SW480 (cell line): ENCODE data around the gene PRAC1.

ENCODE experiments used
- DNase-seq: peaks from one replicate; pipeline ENCODE4 v3.0.0-alpha.2; 2016; ENCODE audit warnings: low spot score

Gene PRAC1

GRCh38 chr17:48722201-48722907 lies at the start of gene PRAC1:
Gene PRAC1 (minus strand): TSS chr17:48722518. CDS start chr17:48722392, 126 bp downstream.
- no peak for DNase-seq

DNA sequence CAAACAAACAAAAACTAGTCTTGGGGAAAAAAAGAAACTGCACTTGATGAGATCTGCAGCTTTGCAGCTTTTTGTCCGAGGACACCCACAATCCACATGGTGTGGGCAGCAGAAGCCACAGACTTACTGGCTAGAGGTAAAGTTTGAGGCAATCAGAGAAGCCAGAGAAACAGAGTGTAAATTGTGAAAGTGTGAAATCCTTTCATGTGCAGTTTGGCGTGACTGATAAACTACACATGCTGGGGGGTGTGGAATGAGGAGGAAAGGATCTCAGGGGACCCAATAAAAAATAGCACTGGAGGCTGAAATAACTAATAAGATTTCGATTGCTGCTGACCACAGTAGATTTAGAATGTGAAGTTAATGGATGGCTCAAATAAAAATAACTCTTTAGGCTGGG lies 48.6 kb upstream of the PRAC1 start:
- DNase-seq = no peak

- DNase-seq = no peak
Measured at GRCh38 chr17:48769009-48769675, 46.8 kb upstream of the PRAC1 start.

DNA sequence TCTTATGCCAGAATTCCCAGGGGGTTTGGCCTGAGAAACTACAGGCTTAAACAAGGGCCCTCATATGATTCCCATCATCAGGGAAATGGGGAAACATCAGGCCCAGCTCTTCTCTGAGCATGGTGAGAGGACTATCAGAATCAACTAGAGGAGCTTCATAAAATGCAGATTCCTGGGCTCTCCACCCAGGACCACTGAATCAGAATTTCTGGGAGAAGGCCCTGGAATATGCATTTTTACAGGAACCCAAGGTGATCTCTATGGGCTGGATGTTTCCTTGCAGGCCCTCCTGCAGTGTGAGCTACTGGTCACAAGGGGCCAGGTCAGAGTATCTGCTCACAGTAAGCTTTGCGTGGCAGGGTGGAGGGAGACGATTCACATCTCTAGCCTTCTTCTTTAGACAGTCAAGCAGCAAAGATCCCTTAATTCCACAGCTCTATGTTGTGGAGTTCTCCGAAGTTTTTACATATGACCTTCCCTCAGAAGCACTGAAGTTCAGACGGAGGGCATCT lies 45.0 kb upstream of the PRAC1 start:
- DNase-seq = no peak

DNA sequence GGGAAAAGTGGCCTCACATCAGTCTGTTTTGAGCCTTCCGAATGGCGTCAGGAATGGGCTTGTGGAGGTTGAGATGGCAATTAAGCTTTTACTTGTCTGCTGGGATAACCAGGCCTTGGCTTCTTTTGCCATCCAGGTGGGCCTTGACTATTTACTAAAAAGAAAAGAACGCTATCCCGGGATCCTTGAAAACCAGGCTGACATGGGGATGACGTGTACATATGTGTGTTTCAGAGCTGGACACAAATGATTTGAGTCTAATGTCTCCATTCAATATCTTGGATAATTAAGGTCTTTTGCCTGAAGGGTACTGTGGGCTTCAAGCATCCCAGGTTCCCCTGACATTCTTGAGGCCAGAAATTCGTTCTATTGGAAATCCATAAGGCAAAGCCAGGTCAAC lies 38.8 kb upstream of the PRAC1 start:
- DNase-seq = no peak

DNA sequence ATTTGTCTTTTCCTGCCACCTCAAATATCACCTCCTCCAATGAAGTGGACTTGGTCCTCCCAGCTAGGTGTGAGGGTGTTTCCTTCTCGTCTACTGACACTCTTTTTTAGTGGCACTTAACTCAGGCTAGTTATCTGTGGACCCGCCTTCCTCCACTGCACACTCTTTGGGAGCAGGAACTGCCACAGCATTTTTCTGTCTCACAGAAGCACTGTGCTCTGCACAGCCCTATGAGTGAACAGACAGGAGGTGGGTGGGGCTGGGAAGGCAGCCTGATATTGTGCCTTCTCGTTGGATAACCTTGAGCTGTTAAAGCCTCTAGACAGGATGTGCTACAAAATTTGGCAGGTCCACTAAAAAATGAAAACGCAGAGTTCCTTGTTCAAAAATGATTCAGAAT lies 38.1 kb upstream of the PRAC1 start:
- no peak for DNase-seq

- no peak for DNase-seq
Measured at GRCh38 chr17:48759288-48759687, 37.0 kb upstream of the PRAC1 start.

GRCh38 chr17:48757524-48757961 lies 35.2 kb upstream of the PRAC1 start:
- DNase-seq = no peak

DNA sequence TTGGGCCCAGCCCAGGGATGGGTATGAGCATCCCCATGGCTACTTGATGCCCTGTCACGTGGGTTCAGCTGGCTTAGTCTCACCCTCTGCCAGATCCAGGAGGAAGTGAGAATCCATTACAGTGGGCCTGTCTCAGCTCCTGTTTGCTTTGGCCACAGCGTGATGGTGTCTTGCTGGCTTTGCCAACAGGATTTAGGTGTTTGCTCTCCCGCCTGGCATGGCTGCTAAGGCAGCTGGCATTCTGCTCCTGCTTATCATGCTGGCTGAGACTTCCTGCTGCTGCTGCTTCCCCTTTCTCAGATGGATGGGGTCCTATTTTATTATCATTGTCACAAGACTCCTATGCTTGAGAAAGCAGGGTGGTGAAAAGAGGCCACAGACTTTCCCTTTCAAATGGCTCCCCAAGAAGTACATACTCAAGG lies 34.5 kb upstream of the PRAC1 start:
- DNase-seq = no peak

DNA sequence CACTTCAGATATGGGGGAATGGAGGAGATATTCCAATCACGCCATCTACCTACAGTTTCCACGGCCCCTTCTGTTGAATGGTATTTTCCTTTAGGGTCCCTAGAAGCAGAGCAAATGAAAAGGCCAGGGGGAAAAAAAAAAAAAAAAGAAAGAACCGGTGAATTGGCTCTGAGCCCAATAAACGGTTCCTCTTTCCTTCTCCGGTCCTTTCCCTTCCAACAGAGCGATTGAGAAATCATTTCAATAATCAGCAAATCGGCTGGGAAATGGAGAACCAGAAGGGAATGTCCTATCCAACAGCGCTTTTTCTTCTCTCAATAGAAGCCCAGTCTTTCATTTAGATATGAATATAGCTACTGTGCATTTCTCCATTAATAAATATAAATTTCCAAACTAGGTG lies 33.0 kb upstream of the PRAC1 start:
- DNase-seq = no peak

GRCh38 chr17:48754500-48755261 lies 32.4 kb upstream of the PRAC1 start:
- no peak for DNase-seq

GRCh38 chr17:48753794-48754499 lies 31.6 kb upstream of the PRAC1 start:
- no peak for DNase-seq

- DNase-seq = no peak
Measured at GRCh38 chr17:48752399-48753288, 30.3 kb upstream of the PRAC1 start.

DNA sequence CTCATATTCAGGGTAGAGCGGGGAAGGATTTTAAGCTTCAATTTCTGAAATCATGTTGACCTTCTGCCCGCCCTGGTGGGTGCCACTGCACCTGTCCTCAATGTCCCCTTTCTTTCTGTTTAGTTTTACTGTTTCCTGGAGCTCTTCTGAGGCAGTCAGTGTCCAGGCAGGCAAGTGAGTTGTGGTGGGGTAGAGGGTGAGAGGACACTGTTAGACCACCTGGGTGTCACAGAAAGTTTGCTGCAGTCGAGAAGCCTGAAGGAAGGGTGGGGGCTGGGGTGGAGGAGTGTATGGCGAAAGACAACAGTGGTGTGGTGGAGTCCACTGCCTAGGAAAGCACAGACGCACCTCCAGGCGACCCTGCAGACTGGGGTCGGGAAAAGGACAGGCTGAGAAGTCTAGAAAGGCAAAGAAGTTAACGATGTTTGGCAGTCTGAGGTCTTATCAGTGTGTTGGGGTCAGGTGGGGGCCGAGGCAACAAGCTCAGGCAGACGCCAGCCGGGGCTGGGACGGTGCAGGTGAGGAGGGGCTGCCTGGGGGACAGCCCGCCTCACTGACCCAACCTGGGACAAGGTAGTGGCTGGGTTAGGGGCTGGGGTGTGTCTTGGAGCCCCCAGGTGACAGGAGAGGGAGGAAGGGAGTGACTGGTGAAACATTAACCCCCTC lies 29.5 kb upstream of the PRAC1 start:
- DNase-seq = no peak

GRCh38 chr17:48751172-48751571 lies 28.9 kb upstream of the PRAC1 start:
- DNase-seq = no peak

- DNase-seq = no peak
Measured at GRCh38 chr17:48749621-48750553, 27.6 kb upstream of the PRAC1 start.

DNA sequence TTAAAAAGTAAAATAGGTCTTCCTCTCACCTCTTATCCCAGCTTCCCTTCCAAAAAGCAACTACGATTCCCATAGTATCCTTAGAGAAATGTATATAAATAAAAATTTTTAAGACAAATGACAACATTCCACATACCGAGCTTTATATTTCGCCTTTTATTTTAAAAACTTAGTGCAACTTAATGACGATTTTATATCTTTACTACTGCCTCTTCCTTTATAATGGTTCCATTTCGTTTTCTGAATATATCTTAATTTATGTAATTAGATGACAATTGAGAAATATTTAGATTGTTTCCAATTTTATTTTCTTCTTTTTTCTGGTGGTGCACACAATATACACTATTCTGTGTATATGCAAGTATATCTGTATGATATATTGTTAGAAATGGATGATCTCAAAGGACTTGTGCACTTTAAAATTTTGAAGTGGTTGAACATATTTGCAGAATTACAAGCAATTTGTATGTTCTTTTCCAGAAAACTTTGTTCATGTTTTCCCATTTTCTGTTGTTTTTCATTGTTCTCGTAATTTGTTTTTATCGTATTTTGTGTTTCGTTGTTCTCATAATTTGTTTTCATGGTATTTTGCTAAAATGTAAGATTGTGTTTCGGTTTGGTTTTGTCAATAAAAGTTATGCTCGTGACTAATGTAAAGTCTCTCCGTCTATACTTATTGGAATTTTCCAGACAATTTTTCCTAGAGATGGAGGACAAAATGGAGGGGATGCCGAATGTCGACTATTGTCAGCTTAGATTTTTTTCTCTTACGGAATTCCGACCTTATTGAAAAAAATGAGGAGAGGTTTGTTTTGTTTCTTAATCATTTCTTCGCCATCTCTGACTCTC lies 26.6 kb upstream of the PRAC1 start:
- no peak for DNase-seq
